Ectodermal cell (in vitro differentiated cells): ENCODE measurements around the gene GAB2.
A peak's percentile ranks its signal among the peaks of the same experiment; 100 is the strongest.
"Not testable (repeated sequence)": the region's sequence is repeated elsewhere in the genome, so short reads cannot be mapped to it uniquely, and the experiment has no call there.

ENCODE experiments used
- H3K27ac ChIP-seq: 2 replicates; pipeline ENCODE4 v1.7.0; 2013; ENCODE audit warnings: mild to moderate bottlenecking, low read depth, low read length; ENCODE audit not compliant: insufficient read depth, poor library complexity, severe bottlenecking
- H3K27me3 ChIP-seq: 2 replicates; pipeline ENCODE4 v1.7.0; 2013; ENCODE audit warnings: mild to moderate bottlenecking, low read length; ENCODE audit not compliant: insufficient read depth, control insufficient read depth, poor library complexity, severe bottlenecking
- H3K36me3 ChIP-seq: one replicate; pipeline ENCODE4 v1.7.0; 2013; ENCODE audit warnings: low read length; ENCODE audit not compliant: control insufficient read depth, insufficient read depth
- H3K4me1 ChIP-seq: one replicate; pipeline ENCODE4 v1.7.0; 2013; ENCODE audit warnings: low read length; ENCODE audit not compliant: control insufficient read depth, insufficient read depth
- H3K4me3 ChIP-seq: 2 replicates; pipeline ENCODE4 v1.7.0; 2013; ENCODE audit warnings: low read depth, low read length, control low read depth; ENCODE audit not compliant: insufficient read depth
- H3K9me3 ChIP-seq: 2 replicates; pipeline ENCODE4 v1.7.0; 2013; ENCODE audit warnings: mild to moderate bottlenecking, low read length, moderate library complexity; ENCODE audit not compliant: control insufficient read depth
- WGBS, 2 experiments: methylation state at CpG; one replicate each; pipeline ENCODE4 v1.1.7; 2013; ENCODE audit warnings: missing lambda C conversion rate in 2 of 2; 5-methylcytosine and 5-hydroxymethylcytosine counted together

Gene GAB2

GRCh38 chr11:78355742-78356141 is 61.9 kb downstream of the GAB2 start:
- H3K36me3 ChIP-seq, H3K9me3 ChIP-seq, H3K27ac ChIP-seq, H3K27me3 ChIP-seq, H3K4me3 ChIP-seq: not testable (repeated sequence)
- WGBS, 2 experiments, result 93 to 94% methylated on average over 3 of the region's 3 CpGs
- peaks cover 22% of the 10 kb centered on the region for H3K4me1 ChIP-seq

GRCh38 chr11:78355309-78355705 is 62.3 kb downstream of the GAB2 start:
- Histone ChIP-seq H3K36me3 (no peaks in the 10 kb centered on the region), H3K27ac (peak overlapping the region; percentile 4), H3K4me3 (no peak overlapping the region), H3K9me3 (no peaks in the 10 kb centered on the region), H3K27me3 (no peaks in the 10 kb centered on the region), H3K4me1 (peaks cover 26% of the 10 kb centered on the region)
- 89 to 91% methylated on average over 6 of the region's 6 CpGs for WGBS, 2 experiments

- Histone ChIP-seq H3K36me3 (no peaks in the 10 kb centered on the region), H3K9me3 (no peaks in the 10 kb centered on the region), H3K27me3 (no peaks in the 10 kb centered on the region), H3K27ac (peak overlapping the region; percentile 4), H3K4me3 (no peak overlapping the region), H3K4me1 (peaks cover 32% of the 10 kb centered on the region)
- WGBS, 2 experiments, result 49 to 52% methylated on average over 6 to 7 of the region's 7 CpGs
These were observed 63.0 kb downstream of the GAB2 start for GRCh38 chr11:78354408-78355308.

DNA sequence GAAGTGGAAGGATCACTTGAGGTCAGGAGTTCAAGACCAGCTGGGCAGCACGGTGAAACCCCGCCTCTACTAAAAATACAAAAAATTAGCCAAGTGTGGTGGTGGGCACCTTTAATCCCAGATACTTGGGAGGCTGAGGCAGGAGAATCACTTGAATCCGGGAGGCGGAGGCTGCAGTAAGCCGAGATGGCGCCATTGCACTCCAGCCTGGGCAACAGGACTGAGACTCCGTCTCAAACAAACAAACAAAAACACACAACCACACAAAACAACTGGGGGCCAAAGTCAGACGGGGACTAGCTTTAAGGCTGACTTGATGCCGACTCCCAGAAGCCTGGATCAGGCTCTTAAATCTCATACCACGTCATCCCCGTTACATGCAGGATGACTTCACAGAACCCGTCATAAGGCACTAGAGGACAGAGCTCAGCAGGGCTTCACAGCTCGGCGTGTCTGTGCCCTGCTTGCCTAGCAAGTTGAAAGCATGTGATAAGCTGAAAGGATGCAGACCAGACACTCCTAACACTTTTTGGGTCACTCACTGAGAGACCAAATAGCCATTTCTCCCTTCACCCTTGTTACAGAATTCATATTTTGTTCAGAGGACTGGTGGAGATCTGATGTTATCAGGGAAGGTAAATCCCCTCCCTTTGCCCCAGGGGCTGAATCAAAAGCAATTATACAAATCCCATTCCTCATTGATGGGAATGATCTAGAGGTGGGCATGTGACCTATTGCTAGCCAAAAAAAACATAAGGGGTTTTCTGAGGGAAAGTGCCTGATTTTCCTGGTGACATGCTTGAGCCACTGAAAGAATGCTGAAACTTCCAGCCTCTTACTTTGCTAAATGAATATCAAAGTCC is 65.4 kb downstream of the GAB2 start:
- 89 to 90% methylated on average over 14 of the region's 14 CpGs for WGBS, 2 experiments
- Histone ChIP-seq H3K4me3 (no peak overlapping the region), H3K27ac (no peak overlapping the region), H3K9me3 (no peaks in the 10 kb centered on the region), H3K36me3 (no peaks in the 10 kb centered on the region), H3K4me1 (peaks cover 38% of the 10 kb centered on the region), H3K27me3 (no peaks in the 10 kb centered on the region)

GRCh38 chr11:78351193-78351592 is 66.4 kb downstream of the GAB2 start:
- no peaks in the 10 kb centered on the region for H3K27me3 ChIP-seq
- H3K36me3 ChIP-seq, result no peaks in the 10 kb centered on the region
- WGBS, 2 experiments, result 81 to 88% methylated on average over 1 to 3 of the region's 3 CpGs
- H3K27ac ChIP-seq, result peak overlapping the region; percentile 18
- no peak overlapping the region for H3K4me3 ChIP-seq
- H3K9me3 ChIP-seq, result no peaks in the 10 kb centered on the region
- H3K4me1 ChIP-seq, result peaks cover 38% of the 10 kb centered on the region

DNA sequence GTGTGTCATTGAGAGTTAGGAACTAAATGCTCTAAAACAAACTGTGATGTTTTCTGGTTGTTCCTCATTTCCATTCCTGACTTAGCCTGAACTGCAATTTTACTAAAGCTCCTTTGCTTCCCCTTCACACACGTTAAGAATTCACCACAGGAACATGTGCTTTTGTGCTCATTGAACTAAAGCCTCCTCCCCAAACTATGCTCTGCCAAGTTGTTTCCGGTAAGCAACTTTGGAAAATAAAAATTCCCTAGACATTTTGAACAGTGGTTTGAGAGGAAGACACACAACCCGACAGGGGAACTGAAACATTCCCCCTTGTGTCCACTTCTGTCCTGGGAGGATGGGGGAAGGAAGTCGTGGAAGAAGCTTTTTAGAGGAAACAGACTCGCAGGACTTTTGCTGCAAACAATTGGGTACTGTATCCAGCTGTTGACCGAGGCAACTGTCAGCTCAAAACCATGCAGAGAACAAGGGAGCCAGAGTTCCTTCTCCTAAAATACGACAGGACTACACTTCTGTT is 66.9 kb downstream of the GAB2 start:
- Histone ChIP-seq H3K4me1 (peaks cover 38% of the 10 kb centered on the region), H3K27me3 (no peaks in the 10 kb centered on the region), H3K27ac (peak overlapping the region; percentile 83), H3K4me3 (no peak overlapping the region), H3K36me3 (no peaks in the 10 kb centered on the region), H3K9me3 (no peaks in the 10 kb centered on the region)
- 46 to 48% methylated on average over 7 of the region's 7 CpGs for WGBS, 2 experiments

DNA sequence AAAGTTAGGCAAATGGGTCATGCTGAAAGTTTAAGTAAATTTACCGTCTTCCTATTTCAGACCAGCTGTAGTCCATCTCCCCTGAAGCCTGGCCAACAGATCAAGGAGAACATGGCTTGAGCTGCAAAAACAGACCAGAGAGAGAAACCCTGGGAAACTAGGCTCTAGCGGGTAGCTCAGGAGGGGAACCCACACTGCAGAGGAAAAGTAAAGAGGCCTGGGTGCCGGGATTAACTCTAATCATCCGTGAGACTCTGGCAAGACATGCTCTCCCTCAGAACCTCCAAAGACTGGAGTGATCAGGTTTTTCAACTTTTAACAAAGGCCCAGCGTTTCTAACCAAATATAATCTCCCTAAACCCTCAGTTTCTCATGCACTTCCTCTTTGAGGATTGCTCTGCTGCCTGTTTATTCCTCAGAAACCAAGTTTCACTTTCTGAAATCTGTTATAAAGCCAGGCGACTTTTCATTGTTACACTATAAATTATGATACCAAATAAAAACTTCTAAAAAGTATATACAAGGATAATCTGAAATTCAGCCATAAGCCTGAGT is 67.5 kb downstream of the GAB2 start:
- H3K27me3 ChIP-seq, result no peaks in the 10 kb centered on the region
- no peaks in the 10 kb centered on the region for H3K9me3 ChIP-seq
- no peak overlapping the region for H3K4me3 ChIP-seq
- H3K27ac ChIP-seq, result peak overlapping the region; percentile 83
- 47 to 48% methylated on average over 5 to 6 of the region's 6 CpGs for WGBS, 2 experiments
- H3K36me3 ChIP-seq, result no peaks in the 10 kb centered on the region
- H3K4me1 ChIP-seq, result peaks cover 38% of the 10 kb centered on the region

- H3K4me3 ChIP-seq, result no peak overlapping the region
- peak overlapping the region; percentile 83 for H3K27ac ChIP-seq
- no peaks in the 10 kb centered on the region for H3K27me3 ChIP-seq
- no peaks in the 10 kb centered on the region for H3K36me3 ChIP-seq
- H3K9me3 ChIP-seq, result no peaks in the 10 kb centered on the region
- peaks cover 33% of the 10 kb centered on the region for H3K4me1 ChIP-seq
- 87% methylated on average over 2 to 3 of the region's 3 CpGs for WGBS, 2 experiments
These were observed 68.0 kb downstream of the GAB2 start for GRCh38 chr11:78349624-78350023.

GRCh38 chr11:78349114-78349513 is 68.5 kb downstream of the GAB2 start:
- no peaks in the 10 kb centered on the region for H3K9me3 ChIP-seq
- no peaks in the 10 kb centered on the region for H3K27me3 ChIP-seq
- H3K27ac ChIP-seq, result no peak overlapping the region
- WGBS, 2 experiments, result 95 to 100% methylated on average over 2 to 3 of the region's 3 CpGs
- no peaks in the 10 kb centered on the region for H3K36me3 ChIP-seq
- no peak overlapping the region for H3K4me3 ChIP-seq
- H3K4me1 ChIP-seq, result peaks cover 32% of the 10 kb centered on the region

DNA sequence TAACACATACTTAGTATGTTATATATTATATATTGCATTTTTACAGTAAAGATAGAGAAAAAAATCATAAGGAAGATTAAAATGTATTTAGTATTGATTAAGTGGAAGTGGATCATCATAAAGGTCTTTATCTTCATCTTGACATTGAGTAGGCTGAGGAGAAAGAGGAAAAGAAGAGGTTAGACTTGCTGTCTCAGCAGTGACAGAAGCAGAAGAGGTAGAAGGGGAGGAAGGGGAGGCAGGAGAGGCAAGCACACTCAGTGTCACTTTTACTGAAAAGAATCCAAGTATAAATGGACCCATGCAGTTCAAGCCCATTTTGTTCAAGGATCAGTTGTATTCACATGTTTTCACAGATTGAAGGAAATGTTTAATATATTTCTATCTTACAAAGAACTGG is 69.7 kb downstream of the GAB2 start:
- Histone ChIP-seq H3K27me3 (no peaks in the 10 kb centered on the region), H3K4me1 (peaks cover 31% of the 10 kb centered on the region), H3K36me3 (no peaks in the 10 kb centered on the region), H3K9me3 (no peaks in the 10 kb centered on the region), H3K27ac (no peak overlapping the region), H3K4me3 (no peak overlapping the region)
